Coronary artery (tissue), 2 donors: ENCODE measurements around the gene PHF5A.

Experiments used
- DNase-seq: peaks from one replicate; pipeline ENCODE4 v3.0.0-alpha.2; 2017; ENCODE audit warnings: low spot score
- H3K27ac ChIP-seq, 2 donors: fragments of 200-600 bp; sonication (generic); one replicate each; pipeline ENCODE4 v1.5.1; 2016 to 2019
- H3K4me3 ChIP-seq: fragments of 200-600 bp; sonication (generic); 2 replicates; pipeline ENCODE4 v1.5.1; 2016; ENCODE audit warnings: mild to moderate bottlenecking, moderate library complexity
- CTCF ChIP-seq: fragments of 200-600 bp; sonication (generic); IDR thresholded peaks from one replicate; pipeline ENCODE4 v1.5.1; 2019; ENCODE audit warnings: antibody characterized with exemption

The PHF5A gene

DNA sequence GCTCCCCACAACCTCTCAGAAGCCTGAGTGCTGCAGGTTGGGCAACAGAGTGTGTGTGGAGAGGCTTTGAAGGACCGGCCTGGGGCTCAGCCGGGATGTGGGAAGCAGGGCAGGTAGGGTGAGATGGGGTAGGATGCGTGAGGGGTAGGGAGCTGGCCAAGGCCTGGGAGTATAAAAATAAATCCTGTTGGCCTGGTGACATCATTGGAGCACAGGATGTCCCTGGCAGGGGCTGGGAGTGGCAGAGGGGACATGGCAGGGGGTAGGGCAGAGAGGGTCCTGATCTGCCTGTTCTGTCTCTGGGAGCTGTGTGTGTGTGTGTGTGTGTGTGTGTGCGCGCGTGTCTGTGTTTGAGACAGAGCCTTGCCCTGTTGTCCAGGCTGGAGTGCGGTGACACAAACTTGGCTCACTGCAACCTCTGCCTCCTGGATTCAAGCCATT is 58.2 kb downstream of the PHF5A start:
- Histone ChIP-seq H3K4me3 (no peak overlapping the region), H3K27ac (peak overlapping the region; percentile 98)
- no peak for TF ChIP-seq CTCF
- peak; percentile 92 for DNase-seq
